ENCODE data around the gene WBP4. TPM values are rescaled to one million over a fixed set of nuclear protein-coding genes. Genes with fewer than 3 reads are reported as not detected.

Gene WBP4
- total and polyA plus RNA-seq, 2 of the 4 experiments (the other 2 are of a cell fraction): 4.3 to 11.0 TPM

- H3K9me3 ChIP-seq (ENCODE audit: control insufficient read depth, insufficient read depth, low read length): no peaks in the 10 kb centered on the region
- H2BK5ac ChIP-seq (ENCODE audit: low read depth, low read length, poor library complexity, severe bottlenecking): no peak overlapping the region
- H3K14ac ChIP-seq (replicated peaks; ENCODE audit: low read depth, low read length): no peak overlapping the region
- no peak for TF ChIP-seq BHLHE40 (IDR thresholded peaks at IDR 0.05; ENCODE audit: low read depth, low read length)
- no peak for TF ChIP-seq RAD21 (IDR thresholded peaks at IDR 0.05; ENCODE audit: low read length)
- no peak for TF ChIP-seq RCOR1 (IDR thresholded peaks at IDR 0.05; ENCODE audit: insufficient replicate concordance, low read length)
- no peak for TF ChIP-seq RFX5 (IDR thresholded peaks at IDR 0.05; ENCODE audit: low read depth, low read length)
- no peak for TF ChIP-seq MAFK (IDR thresholded peaks at IDR 0.05; ENCODE audit: low read depth, low read length)
- no peak for TF ChIP-seq SMC3 (IDR thresholded peaks at IDR 0.05; ENCODE audit: low read depth, low read length)
- no peak for TF ChIP-seq USF2 (IDR thresholded peaks at IDR 0.05; ENCODE audit: low read depth, low read length)
- TF ChIP-seq CEBPB (IDR thresholded peaks at IDR 0.05; ENCODE audit: low read depth, low read length): no peak
- TF ChIP-seq CHD1 (IDR thresholded peaks at IDR 0.05; ENCODE audit: low read depth, low read length): no peak
- no peak for TF ChIP-seq CTCF (conservative IDR thresholded peaks at IDR 0.05; ENCODE audit: low read depth, low read length)
- TF ChIP-seq MXI1 (IDR thresholded peaks at IDR 0.05; ENCODE audit: borderline replicate concordance, low read depth, low read length): no peak
- TF ChIP-seq NFE2L2 (IDR thresholded peaks at IDR 0.05; ENCODE audit: low read depth, low read length): no peak
- no peak for TF ChIP-seq ELK1 (IDR thresholded peaks at IDR 0.05; ENCODE audit: borderline replicate concordance, low read depth, low read length)
- TF ChIP-seq MAZ (IDR thresholded peaks at IDR 0.05; ENCODE audit: borderline replicate concordance, low read depth, low read length): no peak
- 0 out of 2 replicates have a peak, but pooled peaks cover 3% of the 10 kb centered on the region for H3K9me1 ChIP-seq (ENCODE audit: insufficient read depth, low read length)
- no peak overlapping the region for H2AK5ac ChIP-seq (ENCODE audit: low read depth, low read length)
- H2BK20ac ChIP-seq (ENCODE audit: low read depth, low read length): no peak overlapping the region
- H4K5ac ChIP-seq (ENCODE audit: low read depth, low read length): no peak overlapping the region
- no peak overlapping the region for H4K8ac ChIP-seq (ENCODE audit: low read depth in 2 of 2, low read length in 2 of 2)
- H3K4me1 ChIP-seq (ENCODE audit: control insufficient read depth, insufficient read depth, low read length): no peaks in the 10 kb centered on the region
- DNase-seq (no peak), ATAC-seq (ENCODE audit: low read depth) (no peak)
- H3K4me3 ChIP-seq (ENCODE audit: insufficient read depth, low read depth, low read length): no peak overlapping the region
- CTCF ChIA-PET: interaction anchor here (0.7 kb wide), 1 partner anchor 12 kb away, joined by 7 read pairs; no protein-coding TSS in a partner anchor
- H3K4ac ChIP-seq (ENCODE audit: low read depth, low read length): no peak overlapping the region
- dilution Hi-C loops (cut with HindIII; ENCODE audit: low sequenced_read_pairs, unreplicated experiment) (no loop called here), intact Hi-C loops (cut with micrococcal nuclease) (no loop called here), in situ Hi-C loops (cut with MboI; ENCODE audit: low sequenced_read_pairs) (no loop called here)
- H2BK120ac ChIP-seq (ENCODE audit: low read depth, low read length): no peak overlapping the region
- WGBS, 2 experiments (ENCODE audit: extremely low coverage in 2 of 2, insufficient read length in 1 of 2): no CpG with 5 or more reads among the region's 2 CpGs
- H3K56ac ChIP-seq (ENCODE audit: extremely low read depth, insufficient read depth, low read length): no peak overlapping the region
- no peak overlapping the region for H3K9ac ChIP-seq (ENCODE audit: low read depth, low read length)
- no peak overlapping the region for H3K18ac ChIP-seq (ENCODE audit: low read depth, low read length)
- H4K91ac ChIP-seq (ENCODE audit: insufficient read depth, low read depth, low read length): no peak overlapping the region
- peaks cover 24 to 61% of the 10 kb centered on the region in 2 experiments for H3K79me1 ChIP-seq (ENCODE audit: low read depth in 1 of 2, low read length in 2 of 2)
- H3K36me3 ChIP-seq (ENCODE audit: control insufficient read depth, insufficient read depth, low read length): peaks cover 3% of the 10 kb centered on the region
- H3K4me2 ChIP-seq (ENCODE audit: low read depth, low read length): no peak overlapping the region
- BruUV-seq (replicated peaks): no TSS peak
- peaks cover 37% of the 10 kb centered on the region; the same call in 1 of the 2 replicates for H4K20me1 ChIP-seq (ENCODE audit: insufficient read depth, low read length)
- POLR2A ChIA-PET (ENCODE audit: unreplicated experiment): no interaction called here
- H3K23ac ChIP-seq (ENCODE audit: low read depth, low read length): no peak overlapping the region
- H3K27me3 ChIP-seq (ENCODE audit: control insufficient read depth, insufficient read depth, low read length): no peaks in the 10 kb centered on the region
- no peak overlapping the region for H3K27ac ChIP-seq (ENCODE audit: insufficient read depth, low read length)
- no peak overlapping the region for H2AFZ ChIP-seq (replicated peaks; ENCODE audit: low read length, poor library complexity)
- H2BK15ac ChIP-seq (ENCODE audit: low read depth, low read length): no peak overlapping the region
- no peak overlapping the region for H2AK9ac ChIP-seq (replicated peaks; ENCODE audit: low read depth, low read length, poor library complexity)
Measured at GRCh38 chr13:41032691-41033376, 28.5 kb upstream of the WBP4 start.

Measured in IMR-90 (cell line).